ENCODE results near the gene CALN1. TPM values are rescaled to one million over a fixed set of nuclear protein-coding genes. Genes with fewer than 3 reads are reported as not detected.

CALN1 gene
- total and polyA plus RNA-seq, 9 of the 15 experiments (the other 6 are each of a cell fraction or from before 2014, with no cell fraction given), result 1.4 to 7.5 (median 3.3) TPM

DNA sequence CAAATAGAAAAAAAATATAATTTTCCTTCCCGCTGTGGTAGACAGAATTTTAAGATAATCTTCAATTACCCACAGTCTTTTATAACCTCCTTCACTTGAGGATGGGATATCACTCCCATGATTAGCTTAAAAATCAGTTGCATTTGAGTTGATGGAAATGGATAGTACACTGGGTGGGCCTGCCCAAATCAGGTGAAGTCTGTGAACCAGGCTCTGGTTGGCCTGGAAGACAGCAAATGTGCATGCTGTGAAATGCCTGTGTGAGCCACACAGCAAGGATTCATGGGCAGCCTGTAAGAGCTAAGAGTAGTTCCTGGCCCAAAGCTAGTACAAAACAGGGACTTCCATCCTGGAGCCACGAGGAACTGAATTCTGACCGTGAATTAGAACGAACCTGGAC is 548.0 kb downstream of the CALN1 start:
- H3K27me3 ChIP-seq (ENCODE audit: control insufficient read depth in 2 of 2, insufficient read depth in 2 of 2, low read length in 2 of 2), result no peaks in the 10 kb centered on the region; a peak in 1 of 5 replicates
- 1% methylated on average over 4 of the region's 4 CpGs for WGBS (ENCODE audit: insufficient coverage, low coverage, missing lambda C conversion rate)
- ChIA-PET POLR2A (interaction anchor here (0.8 to 1.0 kb wide), 2 partner anchors 16 to 28 kb away, joined by 4 read pairs; no protein-coding TSS in a partner anchor), CTCF (ENCODE audit: low intra/inter-chr PET ratio) (no interaction called here)
- no TSS peak for BruUV-seq (replicated peaks)
- H3K4me3 ChIP-seq, result no peak overlapping the region
- H2AFZ ChIP-seq (ENCODE audit: low read depth, low read length), result no peak overlapping the region
- in situ Hi-C loops (cut with MboI) (no loop called here), intact Hi-C loops (cut with micrococcal nuclease) (no loop called here)
- DNase-seq (ENCODE audit: extremely low read depth in 1 of 4, low spot score in 3 of 4) (no peak), ATAC-seq (no peak), FAIRE-seq (no peak)
- no peaks in the 10 kb centered on the region for H3K9me3 ChIP-seq (replicated peaks; ENCODE audit: control insufficient read depth, insufficient read depth, low read depth, low read length)
- no peaks in the 10 kb centered on the region for H3K36me3 ChIP-seq (ENCODE audit: control insufficient read depth, insufficient read depth, low read length)
- H3K79me2 ChIP-seq (ENCODE audit: control insufficient read depth, insufficient read depth, low read length), result no peaks in the 10 kb centered on the region
- peak; percentile 34 for TF ChIP-seq RBM25 (IDR thresholded peaks at IDR 0.05; ENCODE audit: low read depth, low read length, severe bottlenecking)
- TF ChIP-seq HOXB6 (CRISPR knock-in tag; IDR thresholded peaks at IDR 0.05; ENCODE audit: borderline replicate concordance), result no peak
- no peak for TF ChIP-seq ETV6 (IDR thresholded peaks at IDR 0.05; ENCODE audit: borderline replicate concordance in 1 of 2, low read depth in 2 of 2, low read length in 1 of 2)
- no peak for TF ChIP-seq ETV6 (CRISPR knock-in tag; IDR thresholded peaks at IDR 0.05; ENCODE audit: borderline replicate concordance)
- TF ChIP-seq, protein P1, sequence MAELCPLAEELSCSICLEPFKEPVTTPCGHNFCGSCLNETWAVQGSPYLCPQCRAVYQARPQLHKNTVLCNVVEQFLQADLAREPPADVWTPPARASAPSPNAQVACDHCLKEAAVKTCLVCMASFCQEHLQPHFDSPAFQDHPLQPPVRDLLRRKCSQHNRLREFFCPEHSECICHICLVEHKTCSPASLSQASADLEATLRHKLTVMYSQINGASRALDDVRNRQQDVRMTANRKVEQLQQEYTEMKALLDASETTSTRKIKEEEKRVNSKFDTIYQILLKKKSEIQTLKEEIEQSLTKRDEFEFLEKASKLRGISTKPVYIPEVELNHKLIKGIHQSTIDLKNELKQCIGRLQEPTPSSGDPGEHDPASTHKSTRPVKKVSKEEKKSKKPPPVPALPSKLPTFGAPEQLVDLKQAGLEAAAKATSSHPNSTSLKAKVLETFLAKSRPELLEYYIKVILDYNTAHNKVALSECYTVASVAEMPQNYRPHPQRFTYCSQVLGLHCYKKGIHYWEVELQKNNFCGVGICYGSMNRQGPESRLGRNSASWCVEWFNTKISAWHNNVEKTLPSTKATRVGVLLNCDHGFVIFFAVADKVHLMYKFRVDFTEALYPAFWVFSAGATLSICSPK (IDR thresholded peaks at IDR 0.05; ENCODE audit: borderline replicate concordance), result no peak
- TF ChIP-seq ZNF134 (CRISPR knock-in tag; conservative IDR thresholded peaks at IDR 0.05), result peak; percentile 99
- H3K27ac ChIP-seq (ENCODE audit: extremely low read depth, low read depth, low read length), result no peak overlapping the region
- H3K4me2 ChIP-seq (ENCODE audit: insufficient read depth, low read length), result no peak overlapping the region
- no peaks in the 10 kb centered on the region; a peak in 1 of 5 replicates for H3K4me1 ChIP-seq (replicated peaks in 1 of 2; ENCODE audit: control insufficient read depth in 2 of 2, insufficient read depth in 2 of 2, low read length in 2 of 2)
- H3K9me1 ChIP-seq (ENCODE audit: control insufficient read depth, insufficient read depth, low read length), result no peaks in the 10 kb centered on the region
- no peaks in the 10 kb centered on the region for H4K20me1 ChIP-seq (replicated peaks; ENCODE audit: control insufficient read depth, insufficient read depth, low read length)
- H3K9ac ChIP-seq (ENCODE audit: insufficient read depth in 1 of 2, low read depth in 2 of 2, low read length in 2 of 2), result no peak overlapping the region
